Measurements from ENCODE around the gene FAM3D. TPM values are rescaled to one million over a fixed set of nuclear protein-coding genes. Genes with fewer than 3 reads are reported as not detected.

Gene FAM3D
- total and polyA plus RNA-seq, 2 donors from 2014 or later = 0.41 to 0.60 TPM

DNA sequence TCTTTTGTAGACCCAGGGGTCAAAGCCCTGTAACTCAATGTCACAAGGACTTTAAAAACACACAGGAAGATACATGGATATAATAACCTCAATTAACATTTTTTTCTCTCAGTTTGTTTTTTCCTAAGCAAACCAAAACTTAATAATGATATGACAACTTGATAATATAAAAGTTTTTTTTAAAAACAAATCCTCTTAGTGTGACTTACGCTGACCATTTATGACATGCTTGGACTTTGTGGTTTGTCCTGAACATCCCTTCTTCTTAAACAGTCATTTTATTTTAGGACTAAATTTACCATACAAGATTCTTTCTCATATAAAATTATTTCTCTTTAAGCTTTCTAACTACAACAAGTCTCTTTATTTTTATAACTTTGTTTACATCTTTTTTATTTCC lies 25.4 kb upstream of the FAM3D start:
- intact Hi-C loops (cut with DNase I) = no loop called here
- DNase-seq (peak in 2 of 5 donors; percentile 26 to 40), FAIRE-seq (no peak)
- H3K4me1 ChIP-seq (ENCODE audit: control insufficient read depth in 2 of 3, insufficient read depth in 2 of 3, low read depth in 1 of 3, low read length in 3 of 3) = peaks cover 0 to 14% (median 0%) of the 10 kb centered on the region in 3 donors
- H3K9me3 ChIP-seq (ENCODE audit: control insufficient read depth in 2 of 3, insufficient read depth in 1 of 3, low read length in 3 of 3) = peaks cover 0 to 2% (median 0%) of the 10 kb centered on the region in 3 donors
- H3K9ac ChIP-seq (ENCODE audit: low read length in 3 of 3) = no peak overlapping the region
- H3K27me3 ChIP-seq (ENCODE audit: control insufficient read depth, insufficient read depth, low read length) = no peaks in the 10 kb centered on the region
- TF ChIP-seq, protein P1, sequence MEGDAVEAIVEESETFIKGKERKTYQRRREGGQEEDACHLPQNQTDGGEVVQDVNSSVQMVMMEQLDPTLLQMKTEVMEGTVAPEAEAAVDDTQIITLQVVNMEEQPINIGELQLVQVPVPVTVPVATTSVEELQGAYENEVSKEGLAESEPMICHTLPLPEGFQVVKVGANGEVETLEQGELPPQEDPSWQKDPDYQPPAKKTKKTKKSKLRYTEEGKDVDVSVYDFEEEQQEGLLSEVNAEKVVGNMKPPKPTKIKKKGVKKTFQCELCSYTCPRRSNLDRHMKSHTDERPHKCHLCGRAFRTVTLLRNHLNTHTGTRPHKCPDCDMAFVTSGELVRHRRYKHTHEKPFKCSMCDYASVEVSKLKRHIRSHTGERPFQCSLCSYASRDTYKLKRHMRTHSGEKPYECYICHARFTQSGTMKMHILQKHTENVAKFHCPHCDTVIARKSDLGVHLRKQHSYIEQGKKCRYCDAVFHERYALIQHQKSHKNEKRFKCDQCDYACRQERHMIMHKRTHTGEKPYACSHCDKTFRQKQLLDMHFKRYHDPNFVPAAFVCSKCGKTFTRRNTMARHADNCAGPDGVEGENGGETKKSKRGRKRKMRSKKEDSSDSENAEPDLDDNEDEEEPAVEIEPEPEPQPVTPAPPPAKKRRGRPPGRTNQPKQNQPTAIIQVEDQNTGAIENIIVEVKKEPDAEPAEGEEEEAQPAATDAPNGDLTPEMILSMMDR (IDR thresholded peaks at IDR 0.05; ENCODE audit: borderline replicate concordance, extremely low read depth, insufficient read depth) = no peak
- H3K27ac ChIP-seq (ENCODE audit: low read depth in 2 of 2, low read length in 2 of 2) = no peak overlapping the region
- no peak overlapping the region for H3K4me3 ChIP-seq (ENCODE audit: low read length in 3 of 3)
- no peaks in the 10 kb centered on the region for H3K36me3 ChIP-seq (ENCODE audit: control insufficient read depth in 2 of 3, insufficient read depth in 3 of 3, low read length in 3 of 3)

DNA sequence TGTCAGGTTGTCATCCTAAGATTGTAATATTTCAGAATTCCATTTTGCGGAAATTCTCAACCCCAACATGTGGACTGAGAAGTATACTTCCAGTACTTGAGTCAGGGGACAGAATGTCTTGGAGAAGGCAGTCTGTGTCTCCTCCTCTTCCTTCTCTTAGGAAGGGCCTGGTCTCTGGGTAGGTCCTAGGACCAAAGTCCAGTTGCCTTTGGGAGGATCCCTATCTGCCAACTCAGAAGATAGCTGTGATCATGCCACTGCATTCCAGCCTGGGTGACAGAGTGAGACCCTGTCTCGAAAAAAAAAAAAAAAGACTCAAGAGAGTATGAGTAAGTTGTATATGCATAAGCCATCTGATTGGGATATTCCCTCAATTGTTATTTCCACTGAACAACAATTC lies 23.9 kb upstream of the FAM3D start:
- Histone ChIP-seq H3K4me3 (ENCODE audit: low read length in 3 of 3) (no peak overlapping the region), H3K9me3 (ENCODE audit: control insufficient read depth in 2 of 3, insufficient read depth in 1 of 3, low read length in 3 of 3) (peaks cover 0 to 2% (median 0%) of the 10 kb centered on the region in 3 donors), H3K9ac (ENCODE audit: low read length in 3 of 3) (no peak overlapping the region), H3K36me3 (ENCODE audit: control insufficient read depth in 2 of 3, insufficient read depth in 3 of 3, low read length in 3 of 3) (no peaks in the 10 kb centered on the region), H3K27me3 (ENCODE audit: control insufficient read depth, insufficient read depth, low read length) (no peaks in the 10 kb centered on the region), H3K27ac (ENCODE audit: low read depth in 2 of 2, low read length in 2 of 2) (no peak overlapping the region), H3K4me1 (ENCODE audit: control insufficient read depth in 2 of 3, insufficient read depth in 2 of 3, low read depth in 1 of 3, low read length in 3 of 3) (peaks cover 0 to 14% (median 0%) of the 10 kb centered on the region in 3 donors)
- intact Hi-C loops (cut with DNase I) = no loop called here
- no peak for FAIRE-seq
- TF ChIP-seq, protein P1 (IDR thresholded peaks at IDR 0.05; ENCODE audit: borderline replicate concordance, extremely low read depth, insufficient read depth) = no peak
- no peak for DNase-seq

DNA sequence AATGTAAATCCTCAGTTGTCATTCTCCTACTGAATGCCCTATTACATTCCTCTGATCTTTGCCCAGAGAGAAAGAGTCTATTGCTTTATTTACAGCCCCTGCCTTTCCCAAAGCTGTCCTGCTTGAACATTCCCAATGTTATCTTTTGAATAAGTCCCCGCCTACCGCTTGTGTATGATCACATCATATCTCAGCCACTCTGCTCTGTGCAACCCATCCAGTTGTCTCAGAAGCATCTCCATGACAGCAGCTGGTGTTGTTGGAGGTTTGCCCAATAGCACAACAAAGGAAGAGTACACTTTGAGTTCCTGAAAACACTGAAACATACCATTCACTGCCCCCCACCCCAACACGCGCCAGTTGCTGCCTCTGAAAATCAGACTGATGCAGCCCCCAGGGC lies 22.0 kb upstream of the FAM3D start:
- TF ChIP-seq, protein P1 (IDR thresholded peaks at IDR 0.05; ENCODE audit: borderline replicate concordance, extremely low read depth, insufficient read depth) = no peak
- no peaks in the 10 kb centered on the region for H3K36me3 ChIP-seq (ENCODE audit: control insufficient read depth in 2 of 3, insufficient read depth in 3 of 3, low read length in 3 of 3)
- no peaks in the 10 kb centered on the region for H3K27me3 ChIP-seq (ENCODE audit: control insufficient read depth, insufficient read depth, low read length)
- H3K9me3 ChIP-seq (ENCODE audit: control insufficient read depth in 2 of 3, insufficient read depth in 1 of 3, low read length in 3 of 3) = peaks cover 0 to 2% (median 0%) of the 10 kb centered on the region in 3 donors
- no peak overlapping the region for H3K27ac ChIP-seq (ENCODE audit: low read depth in 2 of 2, low read length in 2 of 2)
- FAIRE-seq = no peak
- H3K9ac ChIP-seq (ENCODE audit: low read length in 3 of 3) = no peak overlapping the region
- intact Hi-C loops (cut with DNase I) = no loop called here
- H3K4me3 ChIP-seq (ENCODE audit: low read length in 3 of 3) = no peak overlapping the region
- peaks cover 0 to 3% (median 0%) of the 10 kb centered on the region in 3 donors for H3K4me1 ChIP-seq (ENCODE audit: control insufficient read depth in 2 of 3, insufficient read depth in 2 of 3, low read depth in 1 of 3, low read length in 3 of 3)
- no peak for DNase-seq

GRCh38 chr3:58686847-58687246 lies 20.3 kb upstream of the FAM3D start:
- Histone ChIP-seq H3K9ac (ENCODE audit: low read length in 3 of 3) (no peak overlapping the region), H3K27me3 (ENCODE audit: control insufficient read depth, insufficient read depth, low read length) (no peaks in the 10 kb centered on the region), H3K4me3 (ENCODE audit: low read length in 3 of 3) (no peak overlapping the region), H3K4me1 (ENCODE audit: control insufficient read depth in 2 of 3, insufficient read depth in 2 of 3, low read depth in 1 of 3, low read length in 3 of 3) (no peaks in the 10 kb centered on the region), H3K9me3 (ENCODE audit: control insufficient read depth in 2 of 3, insufficient read depth in 1 of 3, low read length in 3 of 3) (peaks cover 0 to 2% (median 0%) of the 10 kb centered on the region in 3 donors), H3K36me3 (ENCODE audit: control insufficient read depth in 2 of 3, insufficient read depth in 3 of 3, low read length in 3 of 3) (no peaks in the 10 kb centered on the region), H3K27ac (ENCODE audit: low read depth in 2 of 2, low read length in 2 of 2) (no peak overlapping the region)
- intact Hi-C loops (cut with DNase I) = no loop called here
- DNase-seq = no peak
- TF ChIP-seq, protein P1 (IDR thresholded peaks at IDR 0.05; ENCODE audit: borderline replicate concordance, extremely low read depth, insufficient read depth) = no peak
- no peak for FAIRE-seq
